ENCODE measurements around the gene SHB. TPM values are rescaled to one million over a fixed set of nuclear protein-coding genes. Genes with fewer than 3 reads are reported as not detected.

Gene SHB
- polyA plus RNA-seq, 1 donor (not counting 4 experiments of a cell fraction or from before 2014, with no cell fraction given), result 10.9 TPM

- no peak overlapping the region for H3K9ac ChIP-seq (ENCODE audit: control insufficient read depth, extremely low read depth, insufficient read depth, low read length)
- H3K79me2 ChIP-seq (ENCODE audit: control insufficient read depth, insufficient read depth, low read length), result peaks cover 28% of the 10 kb centered on the region
- peaks cover 10% of the 10 kb centered on the region for H3K9me1 ChIP-seq (ENCODE audit: control insufficient read depth, extremely low read depth, insufficient read depth, low read length)
- H2AFZ ChIP-seq (ENCODE audit: control insufficient read depth, low read length), result no peak overlapping the region
- DNase-seq (ENCODE audit: low read depth, low spot score), result no peak
- no peak overlapping the region for H3K4me2 ChIP-seq (ENCODE audit: control insufficient read depth, extremely low read depth, insufficient read depth, low read depth, low read length)
- no peaks in the 10 kb centered on the region for H3K9me3 ChIP-seq (ENCODE audit: control insufficient read depth, low read depth, low read length)
- peaks cover 34% of the 10 kb centered on the region for H3K4me1 ChIP-seq (ENCODE audit: control insufficient read depth, extremely low read depth, insufficient read depth, low read length)
- H3K27me3 ChIP-seq (ENCODE audit: control insufficient read depth, extremely low read depth, insufficient read depth, low read length), result no peaks in the 10 kb centered on the region
- no peak for FAIRE-seq
- H3K27ac ChIP-seq (ENCODE audit: control insufficient read depth, insufficient read depth, low read length), result no peak overlapping the region
- no peak for TF ChIP-seq EZH2 (IDR thresholded peaks at IDR 0.05; ENCODE audit: low read length)
- TF ChIP-seq CTCF (optimal IDR thresholded peaks at IDR 0.05 in 1 of 3, IDR thresholded peaks at IDR 0.05 in 1 of 3, conservative IDR thresholded peaks at IDR 0.05 in 1 of 3; ENCODE audit: extremely low read depth in 1 of 3, insufficient read depth in 2 of 3, low read length in 3 of 3), result no peak
- H4K20me1 ChIP-seq (ENCODE audit: control insufficient read depth, extremely low read depth, insufficient read depth, low read length), result no peaks in the 10 kb centered on the region
- dilution Hi-C loops (cut with MboI; ENCODE audit: extremely low pct_ligation_motif_present, low sequenced_read_pairs), result no loop called here
- H3K36me3 ChIP-seq (ENCODE audit: control insufficient read depth in 2 of 2, extremely low read depth in 1 of 2, insufficient read depth in 2 of 2, low read length in 2 of 2), result peaks cover 5 to 7% of the 10 kb centered on the region in 2 experiments
- no peak overlapping the region for H3K4me3 ChIP-seq (ENCODE audit: control insufficient read depth in 2 of 3, extremely low read depth in 1 of 3, insufficient read depth in 2 of 3, low read depth in 1 of 3, low read length in 3 of 3)
Measured at GRCh38 chr9:37975639-37976038, 93.4 kb downstream of the SHB start.

GRCh38 chr9:37974506-37975173 is 94.4 kb downstream of the SHB start:
- Histone ChIP-seq H3K4me2 (ENCODE audit: control insufficient read depth, extremely low read depth, insufficient read depth, low read depth, low read length) (no peak overlapping the region), H3K9me1 (ENCODE audit: control insufficient read depth, extremely low read depth, insufficient read depth, low read length) (peaks cover 10% of the 10 kb centered on the region), H3K4me1 (ENCODE audit: control insufficient read depth, extremely low read depth, insufficient read depth, low read length) (peaks cover 34% of the 10 kb centered on the region), H3K27me3 (ENCODE audit: control insufficient read depth, extremely low read depth, insufficient read depth, low read length) (no peaks in the 10 kb centered on the region), H3K79me2 (ENCODE audit: control insufficient read depth, insufficient read depth, low read length) (peaks cover 29% of the 10 kb centered on the region), H4K20me1 (ENCODE audit: control insufficient read depth, extremely low read depth, insufficient read depth, low read length) (no peaks in the 10 kb centered on the region), H3K9ac (ENCODE audit: control insufficient read depth, extremely low read depth, insufficient read depth, low read length) (no peak overlapping the region), H2AFZ (ENCODE audit: control insufficient read depth, low read length) (no peak overlapping the region), H3K4me3 (ENCODE audit: control insufficient read depth in 2 of 3, extremely low read depth in 1 of 3, insufficient read depth in 2 of 3, low read depth in 1 of 3, low read length in 3 of 3) (no peak overlapping the region), H3K27ac (ENCODE audit: control insufficient read depth, insufficient read depth, low read length) (no peak overlapping the region), H3K36me3 (ENCODE audit: control insufficient read depth in 2 of 2, extremely low read depth in 1 of 2, insufficient read depth in 2 of 2, low read length in 2 of 2) (peaks cover 6 to 7% of the 10 kb centered on the region in 2 experiments), H3K9me3 (ENCODE audit: control insufficient read depth, low read depth, low read length) (no peaks in the 10 kb centered on the region)
- dilution Hi-C loops (cut with MboI; ENCODE audit: extremely low pct_ligation_motif_present, low sequenced_read_pairs), result no loop called here
- no peak for FAIRE-seq
- TF ChIP-seq CTCF (optimal IDR thresholded peaks at IDR 0.05 in 1 of 3, IDR thresholded peaks at IDR 0.05 in 1 of 3, conservative IDR thresholded peaks at IDR 0.05 in 1 of 3; ENCODE audit: extremely low read depth in 1 of 3, insufficient read depth in 2 of 3, low read length in 3 of 3) (no peak), EZH2 (IDR thresholded peaks at IDR 0.05; ENCODE audit: low read length) (no peak)
- no peak for DNase-seq (ENCODE audit: low read depth, low spot score)
